ENCODE measurements around the gene SIL1. TPM values are rescaled to one million over a fixed set of nuclear protein-coding genes. Genes with fewer than 3 reads are reported as not detected.

Gene SIL1
- total and polyA plus RNA-seq, 2 of the 4 experiments (the other 2 are of a cell fraction) = 56.1 to 66.0 TPM

GRCh38 chr5:138926688-138927448 lies 271.3 kb downstream of the SIL1 start:
- Histone ChIP-seq H3K27me3 (ENCODE audit: control insufficient read depth, insufficient read depth, low read length) (no peaks in the 10 kb centered on the region), H2BK20ac (ENCODE audit: low read depth, low read length) (no peak overlapping the region), H4K8ac (ENCODE audit: low read depth in 2 of 2, low read length in 2 of 2) (no peak overlapping the region), H3K14ac (replicated peaks; ENCODE audit: low read depth, low read length) (no peak overlapping the region), H3K23ac (ENCODE audit: low read depth, low read length) (no peak overlapping the region), H2AFZ (replicated peaks; ENCODE audit: low read length, poor library complexity) (no peak overlapping the region), H3K4me3 (ENCODE audit: insufficient read depth, low read depth, low read length) (no peak overlapping the region), H3K18ac (ENCODE audit: low read depth, low read length) (no peak overlapping the region), H3K4me2 (ENCODE audit: low read depth, low read length) (no peak overlapping the region), H4K91ac (ENCODE audit: insufficient read depth, low read depth, low read length) (no peak overlapping the region), H3K4me1 (ENCODE audit: control insufficient read depth, insufficient read depth, low read length) (no peaks in the 10 kb centered on the region; the same call in 1 of the 2 replicates), H2BK15ac (ENCODE audit: low read depth, low read length) (no peak overlapping the region), H3K9me1 (ENCODE audit: insufficient read depth, low read length) (peaks cover 15% of the 10 kb centered on the region), H4K20me1 (ENCODE audit: insufficient read depth, low read length) (peaks cover 10% of the 10 kb centered on the region), H2BK5ac (ENCODE audit: low read depth, low read length, poor library complexity, severe bottlenecking) (no peak overlapping the region), H4K5ac (ENCODE audit: low read depth, low read length) (no peak overlapping the region), H3K9ac (ENCODE audit: low read depth, low read length) (no peak overlapping the region), H3K9me3 (ENCODE audit: control insufficient read depth, insufficient read depth, low read length) (no peaks in the 10 kb centered on the region), H3K36me3 (ENCODE audit: control insufficient read depth, insufficient read depth, low read length) (peaks cover 64% of the 10 kb centered on the region), H2BK120ac (ENCODE audit: low read depth, low read length) (no peak overlapping the region), H2AK5ac (ENCODE audit: low read depth, low read length) (no peak overlapping the region), H3K27ac (ENCODE audit: insufficient read depth, low read length) (no peak overlapping the region), H3K4ac (ENCODE audit: low read depth, low read length) (no peak overlapping the region), H2AK9ac (replicated peaks; ENCODE audit: low read depth, low read length, poor library complexity) (no peak overlapping the region), H3K79me1 (ENCODE audit: low read depth in 1 of 2, low read length in 2 of 2) (peaks cover 19 to 61% of the 10 kb centered on the region in 2 experiments), H3K56ac (ENCODE audit: extremely low read depth, insufficient read depth, low read length) (no peak overlapping the region)
- TF ChIP-seq FOS (IDR thresholded peaks at IDR 0.05; ENCODE audit: low read depth, low read length) = no peak
- TF ChIP-seq NFE2L2 (IDR thresholded peaks at IDR 0.05; ENCODE audit: low read depth, low read length) = no peak
- TF ChIP-seq CTCF (conservative IDR thresholded peaks at IDR 0.05; ENCODE audit: low read depth, low read length) = no peak
- no peak for TF ChIP-seq USF2 (IDR thresholded peaks at IDR 0.05; ENCODE audit: low read depth, low read length)
- no peak for TF ChIP-seq CHD1 (IDR thresholded peaks at IDR 0.05; ENCODE audit: low read depth, low read length)
- DNase-seq (no peak), ATAC-seq (ENCODE audit: low read depth) (no peak)
- intact Hi-C loops (cut with micrococcal nuclease) (no loop called here), in situ Hi-C loops (cut with MboI; ENCODE audit: low sequenced_read_pairs) (no loop called here), dilution Hi-C loops (cut with HindIII; ENCODE audit: low sequenced_read_pairs, unreplicated experiment) (no loop called here)
- POLR2A ChIA-PET (ENCODE audit: unreplicated experiment) = no interaction called here
- BruUV-seq (replicated peaks) = no TSS peak
- CTCF ChIA-PET = interaction anchor here (0.7 kb wide), 1 partner anchor 370 kb away, joined by 3 read pairs; no protein-coding TSS in a partner anchor
- WGBS, 2 experiments (ENCODE audit: extremely low coverage in 2 of 2, insufficient read length in 1 of 2) = 89% methylated on average over 10 of the region's 16 CpGs; no CpG with 5 or more reads in 1 of the 2 experiments
